NCI-H2107 treated with DMSO at 0.1 percent for 48 hours (cell line): ENCODE results near the gene FNIP2.

Source experiments
- DNase-seq: peaks from one replicate; lab custom pipeline; 2025; ENCODE audit not compliant: unreplicated experiment; lab: John Stamatoyannopoulos, UW

Gene FNIP2

GRCh38 chr4:158836002-158836369 lies 67.2 kb downstream of the FNIP2 start:
- DNase-seq, result peak; percentile 9

- DNase-seq, result no peak
Measured at GRCh38 chr4:158836828-158837449, 68.1 kb downstream of the FNIP2 start.

GRCh38 chr4:158837527-158838141 lies 68.8 kb downstream of the FNIP2 start:
- DNase-seq, result no peak

- no peak for DNase-seq
Measured at GRCh38 chr4:158840131-158840530, 71.3 kb downstream of the FNIP2 start.

GRCh38 chr4:158841540-158841939 lies 72.7 kb downstream of the FNIP2 start:
- DNase-seq, result no peak

- DNase-seq, result no peak
Measured at GRCh38 chr4:158845311-158846041, 76.7 kb downstream of the FNIP2 start.

GRCh38 chr4:158847535-158847934 lies 78.7 kb downstream of the FNIP2 start:
- no peak for DNase-seq

- no peak for DNase-seq
Measured at GRCh38 chr4:158849681-158850080, 80.9 kb downstream of the FNIP2 start.

- DNase-seq, result no peak
Measured at GRCh38 chr4:158850371-158850770, 81.5 kb downstream of the FNIP2 start.

- DNase-seq, result no peak
Measured at GRCh38 chr4:158850800-158851644, 82.2 kb downstream of the FNIP2 start.

GRCh38 chr4:158854236-158854635 lies 85.4 kb downstream of the FNIP2 start:
- no peak for DNase-seq

- DNase-seq, result peak; percentile 39
Measured at GRCh38 chr4:158856852-158857251, 88.0 kb downstream of the FNIP2 start.

GRCh38 chr4:158857951-158858350 lies 89.1 kb downstream of the FNIP2 start:
- no peak for DNase-seq

- DNase-seq, result no peak
Measured at GRCh38 chr4:158858410-158859199, 89.8 kb downstream of the FNIP2 start.

- DNase-seq, result no peak
Measured at GRCh38 chr4:158859661-158860060, 90.8 kb downstream of the FNIP2 start.

GRCh38 chr4:158860856-158861255 lies 92.0 kb downstream of the FNIP2 start:
- no peak for DNase-seq

GRCh38 chr4:158861281-158861680 lies 92.5 kb downstream of the FNIP2 start:
- no peak for DNase-seq

GRCh38 chr4:158861766-158862165 lies 92.9 kb downstream of the FNIP2 start:
- DNase-seq, result no peak

GRCh38 chr4:158863296-158863695 lies 94.5 kb downstream of the FNIP2 start:
- peak; percentile 50 for DNase-seq

GRCh38 chr4:158865520-158866177 lies 96.8 kb downstream of the FNIP2 start:
- DNase-seq, result no peak
